ENCODE measurements around the gene GALNT16.

GRCh38 chr14:69405762-69406161 lies 145.8 kb downstream of the GALNT16 start:
- TF ChIP-seq CTCF (IDR thresholded peaks at IDR 0.05) = no peak
- TF ChIP-seq EP300 (IDR thresholded peaks at IDR 0.05; ENCODE audit: low read depth) = no peak
- no peak for TF ChIP-seq POLR2A (IDR thresholded peaks at IDR 0.05)

Data from transverse colon (tissue), 3 donors.